GM18867 (cell line): ENCODE results near the gene ZFP30.
"Not testable (repeated sequence)": the region's sequence is repeated elsewhere in the genome, so short reads cannot be mapped to it uniquely, and the experiment has no call there.

Source experiments
- ATAC-seq: cut with Tn5 transposase; IDR thresholded peaks from one replicate; pipeline ENCODE4 v1.9.1; 2021; ENCODE audit warnings: mild to moderate bottlenecking, moderate library complexity; ENCODE audit not compliant: unreplicated experiment

Gene ZFP30

DNA sequence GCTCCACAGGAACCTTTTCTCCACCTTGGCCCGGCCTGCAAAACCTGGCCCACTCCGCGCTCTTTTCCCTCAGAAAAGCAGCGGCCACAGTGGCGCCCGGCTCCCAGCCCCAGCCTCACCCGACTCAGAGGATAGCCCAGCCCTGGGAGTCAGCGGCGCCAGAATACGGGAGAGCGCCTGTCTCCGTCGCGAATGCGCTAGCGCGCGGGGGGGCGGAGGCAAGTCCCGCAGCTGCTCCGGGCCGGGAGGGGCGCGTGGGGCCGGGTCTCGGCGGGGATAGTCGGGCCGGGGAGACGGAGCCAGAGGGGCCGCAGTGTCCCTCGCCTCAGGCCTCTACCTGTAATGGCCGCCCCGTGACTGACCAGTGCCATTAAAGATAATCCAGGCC is at the start of gene ZFP30:
ZFP30 (minus strand) TSS at position 165 of the 388 bp plus-strand sequence. CDS start 7,643 bp downstream, outside the sequence.
- ATAC-seq: peak; percentile 74

GRCh38 chr19:37699057-37699456 is 43.8 kb upstream of the ZFP30 start:
- no peak for ATAC-seq

DNA sequence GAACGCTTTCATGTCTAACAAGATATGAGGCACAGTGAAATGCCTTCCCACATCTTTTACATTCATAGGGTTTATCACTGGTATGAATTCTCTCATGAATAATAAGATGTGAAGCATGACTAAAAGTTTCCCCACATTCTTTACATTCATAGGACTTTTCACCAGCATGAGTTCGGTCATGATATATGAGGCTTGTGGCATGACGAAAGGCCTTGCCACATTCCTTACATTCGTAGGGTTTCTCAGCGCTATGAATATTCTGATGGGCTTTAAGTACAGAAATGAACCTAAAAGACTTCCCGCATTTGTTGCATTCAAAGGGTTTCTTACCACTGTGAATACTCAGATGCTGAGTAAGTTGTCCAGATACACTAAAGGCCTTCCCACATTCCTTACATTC is 43.0 kb upstream of the ZFP30 start:
- no peak for ATAC-seq

- ATAC-seq: no peak
Observed at GRCh38 chr19:37695144-37695899, 40.1 kb upstream of the ZFP30 start.

GRCh38 chr19:37692956-37693620 is 37.8 kb upstream of the ZFP30 start:
- no peak for ATAC-seq

DNA sequence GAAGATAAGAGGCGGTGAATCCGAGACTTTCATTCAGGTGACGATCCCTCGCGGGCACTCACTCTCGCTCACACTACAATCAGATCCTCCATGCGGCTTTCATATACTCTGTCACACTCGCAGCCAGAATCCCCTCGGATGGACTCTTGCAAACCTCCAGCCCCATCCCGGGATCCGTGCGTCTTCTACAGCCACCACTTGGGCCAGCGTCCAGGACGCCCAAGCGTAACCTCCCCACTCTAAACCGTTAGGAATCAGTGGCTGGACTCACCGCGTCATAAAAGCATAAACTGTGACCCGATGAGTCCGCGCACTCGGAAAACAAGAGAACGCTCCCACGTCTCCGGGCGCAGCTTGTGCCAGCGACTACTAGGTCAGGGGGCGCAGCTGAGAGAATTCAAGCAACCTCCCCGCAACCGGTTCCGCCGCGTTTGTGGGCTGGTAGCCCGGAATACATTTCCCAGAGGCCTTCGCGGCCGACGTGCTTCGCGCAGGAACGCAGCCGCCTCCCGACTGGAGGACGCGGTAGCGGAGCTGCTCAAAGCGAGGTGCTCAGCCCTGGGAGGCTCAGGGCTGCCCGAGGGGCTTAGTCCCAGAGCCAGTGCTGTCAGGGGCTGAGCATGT is 36.7 kb upstream of the ZFP30 start:
- no peak for ATAC-seq

GRCh38 chr19:37683520-37683919 is 28.3 kb upstream of the ZFP30 start:
- no peak for ATAC-seq

GRCh38 chr19:37669450-37669914 is 14.2 kb upstream of the ZFP30 start:
- ATAC-seq: no peak

GRCh38 chr19:37657157-37657556 is 1.9 kb upstream of the ZFP30 start:
- not testable (repeated sequence) for ATAC-seq

GRCh38 chr19:37655689-37656371 is 565 bp upstream of the ZFP30 start:
- ATAC-seq: peak; percentile 65

GRCh38 chr19:37654629-37655300 is 500 bp downstream of the ZFP30 start:
- ATAC-seq: peak; percentile 40

DNA sequence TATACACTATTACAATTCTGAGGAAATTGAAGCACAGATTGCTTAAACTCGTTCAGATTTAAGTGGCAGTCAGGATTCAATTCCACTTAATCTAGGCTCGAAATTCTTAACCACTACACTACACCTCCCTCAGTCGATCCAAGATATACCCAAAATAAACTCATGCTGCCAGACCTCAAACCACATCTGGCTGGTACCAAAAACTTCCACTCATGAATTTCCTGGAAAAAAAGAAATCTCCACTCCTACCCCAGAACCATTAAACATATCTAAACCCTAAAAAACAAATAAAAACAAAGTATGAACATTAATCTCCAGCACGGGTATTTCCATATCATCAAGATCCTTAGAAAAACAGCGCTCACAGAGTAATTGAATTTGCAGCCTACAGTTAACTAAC is 1.1 kb downstream of the ZFP30 start:
- no peak for ATAC-seq

GRCh38 chr19:37635076-37636056 is 19.9 kb downstream of the ZFP30 start:
- no peak for ATAC-seq

- peak; percentile 29 for ATAC-seq
Observed at GRCh38 chr19:37594982-37595382, 60.3 kb downstream of the ZFP30 start.

DNA sequence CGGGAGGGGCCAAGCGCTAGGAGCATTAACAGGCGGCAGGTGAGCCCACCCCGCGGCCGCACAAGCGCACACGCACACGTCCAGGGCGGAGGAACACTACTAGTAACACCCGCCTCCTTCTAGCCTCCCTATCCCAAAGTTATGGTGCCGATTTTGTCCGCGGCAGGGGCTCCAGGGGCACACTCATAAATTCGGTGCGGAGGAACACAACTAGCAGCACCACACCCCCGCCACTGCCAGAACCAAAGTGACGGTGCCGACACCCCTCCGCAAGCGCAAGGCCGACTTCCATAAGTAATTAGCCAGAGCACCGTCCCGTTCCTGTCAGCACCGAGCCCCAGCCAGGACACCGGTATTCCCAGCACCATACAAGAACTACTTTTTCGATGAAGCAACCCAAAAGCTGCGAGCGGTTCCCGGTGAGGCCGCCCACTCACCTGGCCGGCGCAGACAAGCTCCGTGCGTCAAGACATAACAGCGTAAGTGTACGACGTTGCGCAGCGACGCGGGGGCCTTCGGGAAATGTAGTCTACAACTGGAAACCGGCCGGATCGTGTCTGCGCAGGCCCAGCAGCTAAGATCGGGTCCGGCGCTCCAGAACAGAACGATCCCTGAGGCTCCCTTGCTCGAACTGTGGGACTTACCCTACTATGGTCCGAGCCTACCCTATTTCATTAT is 60.8 kb downstream of the ZFP30 start, which contains the start of the genes ZNF540 and ZNF571:
ZNF540 (plus strand) TSS at position 573 of the 678 bp plus-strand sequence. CDS start 3,572 bp downstream, outside the sequence.
ZNF571 (minus strand) TSS at position 489 of the 678 bp plus-strand sequence. CDS start 8,116 bp downstream, outside the sequence.
- peak; percentile 99 for ATAC-seq

DNA sequence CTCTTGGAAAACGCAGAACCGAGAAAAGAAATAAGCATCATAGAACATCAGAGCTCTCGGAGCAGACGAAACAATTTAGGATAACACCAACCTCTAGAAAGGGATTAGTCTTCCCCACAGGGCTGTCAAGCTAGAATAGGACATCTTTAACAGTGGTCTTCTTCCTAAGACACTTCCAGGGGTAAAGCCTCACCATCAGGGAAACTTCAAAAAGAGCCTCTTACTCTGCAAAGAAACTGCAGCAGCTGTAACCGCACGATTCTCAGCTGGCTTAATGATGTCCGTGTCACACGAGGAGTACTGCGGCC is 61.3 kb downstream of the ZFP30 start:
- no peak for ATAC-seq

DNA sequence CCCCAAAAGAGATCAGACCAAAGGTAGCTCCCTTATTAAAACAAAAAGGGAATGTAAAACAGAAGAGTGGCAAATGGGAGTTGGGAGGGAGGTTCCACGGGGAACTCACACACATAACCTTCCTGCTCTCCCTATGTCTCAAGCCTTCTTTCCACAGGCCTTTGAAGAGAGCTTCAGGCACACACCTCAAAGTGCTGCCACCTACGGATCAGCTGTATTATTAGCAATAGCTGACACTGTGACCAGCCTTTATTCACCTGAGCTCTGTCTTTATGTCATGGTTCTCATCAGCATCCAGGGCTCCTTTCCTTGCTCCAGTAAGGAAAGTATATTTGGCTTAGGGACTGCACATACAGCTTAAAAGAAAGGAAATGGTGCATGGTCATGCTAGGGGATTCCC is 71.9 kb downstream of the ZFP30 start:
- no peak for ATAC-seq

DNA sequence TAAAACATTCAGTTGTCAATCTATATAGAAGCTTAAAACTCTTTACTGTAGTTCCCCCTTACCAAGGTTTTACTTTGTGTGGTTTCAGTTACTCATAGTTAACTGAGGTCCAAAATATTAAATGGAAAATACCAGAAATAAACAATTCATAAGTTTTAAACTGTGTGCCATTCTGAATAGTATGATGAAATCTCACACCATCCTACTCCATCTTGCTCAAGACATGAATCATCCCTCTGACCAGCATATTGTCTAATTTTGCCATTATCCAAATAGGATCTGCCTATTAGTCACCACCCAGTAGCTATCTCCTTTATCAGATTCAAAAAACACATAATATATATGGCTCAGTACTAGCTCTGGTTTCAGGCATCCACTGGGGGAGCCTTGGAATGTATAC is 83.1 kb downstream of the ZFP30 start:
- no peak for ATAC-seq

GRCh38 chr19:37565370-37565669 is 89.9 kb downstream of the ZFP30 start:
- no peak for ATAC-seq
